GM23248 (cell line): ENCODE data around the gene C2CD2. TPM values are rescaled to one million over a fixed set of nuclear protein-coding genes. Genes with fewer than 3 reads are reported as not detected.
A peak's percentile ranks its signal among the peaks of the same experiment; 100 is the strongest.

Experiments
- DNase-seq: peaks from one replicate; pipeline ENCODE4 v3.0.0-alpha.2; 2015
- H2AFZ ChIP-seq: fragments of 200-600 bp; sonication (generic); 2 replicates; pipeline ENCODE4 v1.6.1; 2016; ENCODE audit warnings: antibody characterized with exemption
- H3F3A ChIP-seq: fragments of 200-600 bp; sonication (generic); 2 replicates; pipeline ENCODE4 v1.6.1; 2016; ENCODE audit warnings: mild to moderate bottlenecking, antibody characterized with exemption, mixed run types; ENCODE audit not compliant: insufficient read depth
- H3K27ac ChIP-seq: fragments of 200-600 bp; sonication (generic); 2 replicates; pipeline ENCODE4 v1.5.1; 2016; ENCODE audit warnings: mild to moderate bottlenecking
- H3K27me3 ChIP-seq: fragments of 200-600 bp; sonication (generic); replicated peaks from 2 replicates; pipeline ENCODE4 v1.6.1; 2016; ENCODE audit warnings: mild to moderate bottlenecking; ENCODE audit not compliant: insufficient read depth
- H3K36me3 ChIP-seq: fragments of 200-600 bp; sonication (generic); 2 replicates; pipeline ENCODE4 v1.6.1; 2016; ENCODE audit warnings: low read depth, mild to moderate bottlenecking
- H3K4me1 ChIP-seq: fragments of 200-600 bp; sonication (generic); 2 replicates; pipeline ENCODE4 v1.6.1; 2016; ENCODE audit warnings: mild to moderate bottlenecking; ENCODE audit not compliant: insufficient read depth
- H3K4me2 ChIP-seq: fragments of 200-600 bp; sonication (generic); one replicate; pipeline ENCODE4 v1.6.1; 2016; ENCODE audit warnings: mild to moderate bottlenecking; ENCODE audit not compliant: unreplicated experiment
- H3K4me3 ChIP-seq: fragments of 200-600 bp; sonication (generic); 2 replicates; pipeline ENCODE4 v1.5.1; 2016; ENCODE audit warnings: mild to moderate bottlenecking
- H3K79me2 ChIP-seq: fragments of 200-600 bp; sonication (generic); 2 replicates; pipeline ENCODE4 v1.6.1; 2016; ENCODE audit warnings: mild to moderate bottlenecking; ENCODE audit not compliant: insufficient read depth
- H3K9ac ChIP-seq: fragments of 200-600 bp; sonication (generic); 2 replicates; pipeline ENCODE4 v1.6.1; 2016; ENCODE audit warnings: mild to moderate bottlenecking
- H3K9me2 ChIP-seq: fragments of 200-600 bp; sonication (generic); 2 replicates; pipeline ENCODE4 v1.6.1; 2016; ENCODE audit warnings: mixed run types, mild to moderate bottlenecking, moderate library complexity; ENCODE audit not compliant: insufficient read depth
- H3K9me3 ChIP-seq: fragments of 200-600 bp; sonication (generic); one replicate; pipeline ENCODE4 v1.6.1; 2017; ENCODE audit warnings: low read depth
- H4K20me1 ChIP-seq: fragments of 200-600 bp; sonication (generic); 2 replicates; pipeline ENCODE4 v1.6.0; 2016; ENCODE audit not compliant: insufficient read depth
- EZH2 ChIP-seq: fragments of 200-600 bp; sonication (generic); IDR thresholded peaks from 2 replicates; pipeline ENCODE4 v1.6.1; 2018; ENCODE audit warnings: antibody characterized with exemption, mild to moderate bottlenecking; ENCODE audit not compliant: insufficient read depth, poor library complexity, severe bottlenecking
- EZH2phosphoT487 ChIP-seq: fragments of 200-600 bp; sonication (generic); IDR thresholded peaks from 2 replicates; pipeline ENCODE4 v1.6.1; 2018; ENCODE audit warnings: antibody characterized with exemption, moderate library complexity, mild to moderate bottlenecking, low read depth; ENCODE audit not compliant: insufficient read depth
- WGBS, 2 experiments: methylation state at CpG; one replicate each; pipeline ENCODE4 v1.1.6; 2015 to 2017; ENCODE audit warnings: low lambda C conversion rate in 2 of 2, low coverage in 1 of 2; ENCODE audit errors: missing lambda C conversion rate in 2 of 2; 5-methylcytosine and 5-hydroxymethylcytosine counted together
- in situ Hi-C: fragments of 300-500 bp; cut with MboI; formaldehyde crosslinking; loops from 2 replicates; pipeline ENCODE4 v1.15.0; 2020
- polyA plus RNA-seq: library from polyadenylated mRNA; unstranded; fragments of >200 nt; fragmentation: Nextera tagmentation; extraction: Ambion mirVana; gene quantifications from 2 replicates; pipeline ENCODE4 v1.2.1, GENCODE V29; 2016
- total RNA-seq: library from RNA; depleted of rRNA; stranded (reverse); fragments of >200 nt; shearing (Covaris generic); gene quantifications from 2 replicates; pipeline ENCODE4 v1.2.3, GENCODE V29; 2014

The C2CD2 gene
- total and polyA plus RNA-seq, 2 experiments from 2014 or later, result 7.6 to 12.2 TPM

DNA sequence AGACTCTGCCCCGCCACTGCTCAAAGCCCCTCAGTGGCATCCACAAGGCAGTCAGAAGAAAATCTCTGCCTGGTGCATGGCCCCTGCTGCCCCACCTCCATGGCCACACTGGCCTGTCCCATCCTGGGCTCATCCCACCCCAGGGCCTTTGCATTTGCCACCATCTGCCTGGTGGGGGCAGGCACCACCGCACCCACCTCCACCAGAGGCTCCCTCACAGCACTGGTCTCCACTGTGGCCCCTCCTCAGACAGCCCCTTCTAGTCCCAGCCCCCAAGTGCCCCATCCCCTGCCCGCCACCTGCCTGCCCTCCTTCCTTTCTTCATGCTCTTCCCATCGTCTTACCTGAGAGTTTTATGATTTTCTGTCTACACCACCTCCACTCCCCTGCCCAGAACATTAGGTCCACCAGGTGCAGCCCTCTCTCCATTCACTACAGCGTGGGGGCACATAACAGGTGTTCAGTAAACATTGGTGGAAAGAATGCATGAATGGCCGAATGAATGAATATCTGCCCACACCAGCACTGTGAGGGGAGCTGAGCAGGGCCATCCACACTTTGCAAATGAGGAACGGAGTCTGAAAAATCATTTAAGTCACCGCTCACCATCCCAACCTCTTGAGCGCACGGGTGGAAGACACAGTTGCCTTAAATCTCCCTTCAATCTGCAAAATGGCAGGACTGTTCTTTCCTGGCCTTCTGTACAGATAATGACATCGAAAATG is 76.7 kb downstream of the C2CD2 start:
- 0 out of 2 replicates have a peak, but pooled peaks cover 4% of the 10 kb centered on the region for H3K36me3 ChIP-seq
- in situ Hi-C loops, result no loop called here
- H3K27me3 ChIP-seq, result no peaks in the 10 kb centered on the region
- H3K4me1 ChIP-seq, result peaks cover 14% of the 10 kb centered on the region
- DNase-seq, result no peak
- H3K27ac ChIP-seq, result peak overlapping the region; percentile 58
- WGBS, 2 experiments, result 70 to 71% methylated on average over 10 to 11 of the region's 11 CpGs
- H2AFZ ChIP-seq, result peak overlapping the region; percentile 65
- H3K4me2 ChIP-seq, result peak overlapping the region; percentile 92
- peak overlapping the region; percentile 100 for H3K4me3 ChIP-seq
- H3K79me2 ChIP-seq, result peaks cover 36% of the 10 kb centered on the region
- H4K20me1 ChIP-seq, result no peaks in the 10 kb centered on the region
- H3K9ac ChIP-seq, result peak overlapping the region; percentile 96
- H3F3A ChIP-seq, result peaks cover 18% of the 10 kb centered on the region
- TF ChIP-seq EZH2phosphoT487 (no peak), EZH2 (no peak)
- H3K9me2 ChIP-seq, result no peaks in the 10 kb centered on the region
- H3K9me3 ChIP-seq, result no peaks in the 10 kb centered on the region

DNA sequence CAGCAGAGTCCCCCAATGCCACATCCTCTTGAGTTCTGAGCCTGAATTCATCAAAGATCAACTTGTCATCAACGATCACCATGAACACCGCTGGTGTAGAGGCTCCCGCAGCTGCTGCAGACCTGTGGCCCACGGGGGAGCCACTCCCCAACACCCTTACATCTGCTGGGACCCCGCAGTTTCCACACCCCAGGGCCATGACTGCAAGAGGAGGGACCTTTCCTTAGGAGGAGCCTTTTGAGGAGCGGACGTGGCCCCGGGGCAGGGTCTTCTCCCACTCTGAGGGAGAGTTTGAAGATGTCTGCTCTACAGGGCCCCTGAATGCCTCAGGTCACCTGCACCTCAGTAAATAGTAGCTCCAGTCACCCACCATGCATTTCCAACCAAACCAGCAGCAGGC is 77.4 kb downstream of the C2CD2 start:
- in situ Hi-C loops, result no loop called here

DNA sequence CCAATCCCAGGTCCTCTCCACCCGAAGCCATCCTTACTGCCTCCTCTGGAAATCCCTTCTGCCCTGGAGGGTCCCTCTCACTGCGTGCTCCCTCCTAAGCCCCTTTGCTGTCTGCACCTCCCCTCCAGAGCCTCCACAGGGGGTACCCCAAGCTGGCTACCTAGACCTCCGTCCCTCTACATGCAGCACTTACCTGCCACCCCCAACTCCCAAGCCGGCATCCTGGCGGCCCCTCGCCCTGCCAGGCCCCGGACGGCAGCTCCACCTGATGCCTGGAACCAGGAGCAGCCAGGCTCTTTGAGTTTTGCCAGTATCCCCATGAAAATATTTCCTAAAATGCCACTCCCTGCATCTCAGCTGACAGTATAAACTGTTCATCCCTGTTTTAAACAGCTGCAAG is 78.7 kb downstream of the C2CD2 start:
- in situ Hi-C loops, result no loop called here
- no peaks in the 10 kb centered on the region for H3K27me3 ChIP-seq
- no peak for TF ChIP-seq EZH2phosphoT487
- no peak for TF ChIP-seq EZH2
- H3K79me2 ChIP-seq, result peaks cover 40% of the 10 kb centered on the region
- no peak overlapping the region for H3K27ac ChIP-seq
- 0 out of 2 replicates have a peak, but pooled peaks cover 11% of the 10 kb centered on the region for H3F3A ChIP-seq
- 95 to 98% methylated on average over 8 of the region's 8 CpGs for WGBS, 2 experiments
- H3K4me1 ChIP-seq, result peaks cover 14% of the 10 kb centered on the region
- no peak overlapping the region for H3K9ac ChIP-seq
- H3K9me3 ChIP-seq, result no peaks in the 10 kb centered on the region
- no peaks in the 10 kb centered on the region for H4K20me1 ChIP-seq
- H3K4me3 ChIP-seq, result no peak overlapping the region
- no peaks in the 10 kb centered on the region for H3K9me2 ChIP-seq
- DNase-seq, result no peak
- H3K36me3 ChIP-seq, result 0 out of 2 replicates have a peak, but pooled peaks cover 4% of the 10 kb centered on the region
- no peak overlapping the region for H2AFZ ChIP-seq
- H3K4me2 ChIP-seq, result no peak overlapping the region

More for the DNA sequence above, 77.4 kb downstream of the C2CD2 start:
- no peak overlapping the region for H2AFZ ChIP-seq
- no peak overlapping the region for H3K4me2 ChIP-seq
- H3F3A ChIP-seq, result peaks cover 11% of the 10 kb centered on the region; the same call in 1 of the 2 replicates
- 89 to 91% methylated on average over 8 of the region's 8 CpGs for WGBS, 2 experiments
- DNase-seq, result no peak
- no peaks in the 10 kb centered on the region for H4K20me1 ChIP-seq
- no peak overlapping the region for H3K27ac ChIP-seq
- no peaks in the 10 kb centered on the region for H3K27me3 ChIP-seq
- peaks cover 40% of the 10 kb centered on the region for H3K79me2 ChIP-seq
- H3K36me3 ChIP-seq, result 0 out of 2 replicates have a peak, but pooled peaks cover 4% of the 10 kb centered on the region
- H3K9me3 ChIP-seq, result no peaks in the 10 kb centered on the region
- H3K9ac ChIP-seq, result no peak overlapping the region
- no peaks in the 10 kb centered on the region for H3K9me2 ChIP-seq
- TF ChIP-seq EZH2phosphoT487, result no peak
- TF ChIP-seq EZH2, result no peak
- H3K4me3 ChIP-seq, result no peak overlapping the region
- peaks cover 14% of the 10 kb centered on the region for H3K4me1 ChIP-seq

DNA sequence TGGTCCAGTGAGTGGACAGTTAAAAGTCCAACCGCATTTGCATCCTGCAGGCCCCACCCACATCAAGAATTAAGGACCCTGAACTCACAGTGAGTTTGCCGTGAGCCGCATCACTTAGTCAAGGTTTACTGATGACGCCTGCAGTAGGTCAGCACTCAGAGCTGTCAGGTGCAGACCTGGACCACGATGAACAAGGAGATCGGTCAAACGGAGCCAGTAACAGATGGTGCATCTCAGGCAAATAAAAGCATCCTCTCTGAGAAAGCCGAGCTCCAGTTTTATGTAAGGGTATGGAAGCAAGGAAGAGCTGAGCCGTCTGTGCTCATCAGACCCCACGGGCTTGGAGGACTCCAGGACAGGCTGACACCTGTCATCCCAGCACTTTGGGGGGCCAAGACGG is 79.2 kb downstream of the C2CD2 start:
- H3K79me2 ChIP-seq, result peaks cover 42% of the 10 kb centered on the region
- WGBS, 2 experiments, result 91 to 93% methylated on average over 11 of the region's 11 CpGs

More for the DNA sequence above, 79.2 kb downstream of the C2CD2 start:
- H3K4me2 ChIP-seq, result no peak overlapping the region
- no peaks in the 10 kb centered on the region for H4K20me1 ChIP-seq
- H3K9ac ChIP-seq, result no peak overlapping the region
- H3K9me2 ChIP-seq, result no peaks in the 10 kb centered on the region
- in situ Hi-C loops, result no loop called here
- H3K36me3 ChIP-seq, result 0 out of 2 replicates have a peak, but pooled peaks cover 4% of the 10 kb centered on the region
- H3K9me3 ChIP-seq, result no peaks in the 10 kb centered on the region
- H2AFZ ChIP-seq, result no peak overlapping the region
- TF ChIP-seq EZH2 (no peak), EZH2phosphoT487 (no peak)
- peaks cover 11% of the 10 kb centered on the region; the same call in 1 of the 2 replicates for H3K4me1 ChIP-seq
- no peak for DNase-seq
- H3K27ac ChIP-seq, result no peak overlapping the region
- H3K27me3 ChIP-seq, result no peaks in the 10 kb centered on the region
- no peak overlapping the region for H3K4me3 ChIP-seq
- H3F3A ChIP-seq, result 0 out of 2 replicates have a peak, but pooled peaks cover 11% of the 10 kb centered on the region
